ENCODE data around the gene OSBPL2.
A peak's percentile ranks its signal among the peaks of the same experiment; 100 is the strongest.

The OSBPL2 gene

DNA sequence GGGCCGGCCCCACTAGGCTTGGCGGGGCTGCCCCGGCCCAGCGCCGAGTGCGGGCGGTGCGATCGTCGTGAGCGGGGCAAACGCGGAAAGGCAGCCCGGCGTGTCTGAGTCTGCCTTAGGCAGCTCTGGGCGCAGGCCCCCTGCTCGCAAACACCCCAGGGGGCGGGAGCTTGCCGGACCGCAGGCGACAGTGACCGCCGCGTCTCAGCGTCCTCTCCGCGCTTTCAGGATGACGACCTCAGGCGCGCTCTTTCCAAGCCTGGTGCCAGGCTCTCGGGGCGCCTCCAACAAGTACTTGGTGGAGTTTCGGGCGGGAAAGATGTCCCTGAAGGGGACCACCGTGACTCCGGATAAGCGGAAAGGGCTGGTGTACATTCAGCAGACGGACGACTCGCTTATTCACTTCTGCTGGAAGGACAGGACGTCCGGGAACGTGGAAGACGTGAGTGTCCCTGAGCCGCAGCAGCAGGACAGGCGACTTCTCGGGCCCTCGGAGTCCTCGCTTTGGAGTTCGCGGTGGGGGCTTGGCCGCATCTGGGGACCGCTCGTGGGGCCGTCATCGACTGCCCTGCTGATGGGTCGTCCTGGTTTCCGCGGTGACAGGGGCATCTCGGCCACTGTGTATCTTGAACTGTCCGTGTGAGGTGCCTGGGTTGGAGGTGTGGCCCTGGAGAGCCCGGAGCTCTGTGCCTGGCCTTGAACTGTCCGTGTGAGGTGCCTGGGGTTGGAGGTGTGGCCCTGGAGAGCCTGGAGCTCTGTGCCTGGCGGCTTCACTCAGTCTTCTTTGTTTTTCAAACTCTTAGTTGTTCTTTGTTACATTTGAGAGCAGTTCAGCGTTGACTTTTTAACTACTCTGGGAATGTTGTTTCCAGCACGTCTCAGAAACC, 65.3 kb downstream of the OSBPL2 start:
- DNase-seq: peak; percentile 52

DNA sequence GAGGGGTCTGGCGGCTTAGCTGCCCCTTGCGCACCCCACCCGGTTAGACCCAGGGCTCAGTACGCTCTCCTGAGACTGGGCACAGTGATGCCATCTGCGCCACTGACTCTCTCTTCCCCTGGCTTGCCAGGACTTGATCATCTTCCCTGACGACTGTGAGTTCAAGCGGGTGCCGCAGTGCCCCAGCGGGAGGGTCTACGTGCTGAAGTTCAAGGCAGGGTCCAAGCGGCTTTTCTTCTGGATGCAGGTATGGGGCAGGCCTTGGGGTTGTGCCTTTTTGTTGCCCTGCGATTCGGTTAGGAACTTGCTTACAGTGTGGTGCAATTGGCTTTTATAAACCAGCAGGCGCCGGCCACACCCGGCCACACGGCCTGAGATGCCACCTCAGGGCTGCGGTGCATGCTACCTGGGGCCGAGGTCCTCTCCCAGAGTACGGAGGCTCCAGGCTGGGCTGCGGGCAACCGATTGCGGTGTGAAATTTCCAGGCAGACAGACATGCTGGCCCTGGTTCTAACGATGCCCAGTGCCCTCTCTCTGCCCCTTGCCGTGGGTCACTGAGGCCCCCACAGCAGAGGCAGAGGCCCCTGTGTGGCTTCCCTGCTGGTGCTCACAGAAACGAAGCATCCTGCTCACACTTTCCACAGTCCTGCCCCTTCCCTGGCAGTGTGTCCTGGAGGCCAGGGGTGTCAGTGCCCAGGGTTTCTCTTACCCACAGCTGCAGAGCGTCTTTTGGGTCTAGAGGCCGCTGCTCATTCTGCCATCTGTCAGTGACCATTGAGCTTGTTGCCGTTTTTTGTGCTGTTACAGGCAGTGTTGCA, 66.2 kb downstream of the OSBPL2 start:
- no peak for DNase-seq

DNA sequence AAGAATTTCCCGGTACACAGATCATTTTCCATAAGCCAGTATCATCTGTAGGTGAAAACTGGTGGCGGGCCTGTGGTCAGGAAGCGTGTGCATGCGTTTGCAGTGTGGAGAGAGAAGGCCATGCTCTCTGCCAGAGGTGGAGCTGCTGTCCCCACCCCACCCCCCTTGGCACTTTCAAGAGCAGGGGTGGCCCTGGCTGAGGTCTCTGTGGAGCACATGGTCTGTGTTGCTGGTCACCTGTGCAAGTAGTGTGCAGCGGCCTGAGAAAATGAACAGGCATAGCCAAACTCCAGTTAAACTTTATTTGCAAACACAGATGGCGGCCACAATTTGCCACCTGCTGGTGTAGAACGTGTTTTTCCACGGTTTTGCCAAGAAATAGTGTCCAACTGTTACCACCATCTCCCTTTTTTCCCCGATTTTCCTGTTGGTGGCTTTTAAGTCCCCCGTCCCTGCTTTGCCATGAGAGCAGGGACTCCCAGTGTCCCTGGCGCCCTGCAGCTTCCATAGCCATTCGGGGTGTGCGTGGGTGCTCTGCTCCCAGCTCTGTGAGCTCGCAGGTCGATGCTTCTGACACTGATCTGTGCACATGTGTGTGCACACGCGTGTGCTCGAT, 66.9 kb downstream of the OSBPL2 start:
- peak; percentile 31 for DNase-seq

DNA sequence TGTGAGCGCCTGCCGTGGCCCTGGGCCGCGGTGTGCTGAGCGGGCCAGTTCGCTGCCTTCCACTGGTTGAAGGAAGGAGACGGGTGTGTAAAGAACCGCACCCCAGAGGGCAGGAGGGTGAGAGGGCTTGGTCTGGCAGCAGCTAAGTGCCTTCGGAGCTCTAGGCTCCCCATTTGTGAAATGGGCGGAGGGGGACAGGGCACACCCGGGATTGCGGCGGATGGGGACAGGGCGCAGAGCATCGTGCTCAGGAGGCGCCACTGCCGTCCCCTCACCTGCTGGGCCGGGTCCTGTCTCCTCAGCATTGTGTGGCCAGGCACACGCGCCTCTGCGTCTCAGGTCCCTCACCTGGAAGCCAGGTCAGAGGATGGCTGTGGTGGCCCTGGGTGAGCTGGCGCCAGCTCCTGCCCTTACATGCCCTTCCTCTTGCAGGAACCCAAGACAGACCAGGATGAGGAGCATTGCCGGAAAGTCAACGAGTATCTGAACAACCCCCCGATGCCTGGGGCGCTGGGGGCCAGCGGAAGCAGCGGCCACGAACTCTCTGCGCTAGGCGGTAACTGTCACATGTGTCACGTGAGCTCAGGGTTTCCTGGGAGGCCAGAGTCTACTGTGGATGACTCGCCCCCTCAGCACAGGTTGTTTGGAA, 67.6 kb downstream of the OSBPL2 start:
- DNase-seq: no peak

DNA sequence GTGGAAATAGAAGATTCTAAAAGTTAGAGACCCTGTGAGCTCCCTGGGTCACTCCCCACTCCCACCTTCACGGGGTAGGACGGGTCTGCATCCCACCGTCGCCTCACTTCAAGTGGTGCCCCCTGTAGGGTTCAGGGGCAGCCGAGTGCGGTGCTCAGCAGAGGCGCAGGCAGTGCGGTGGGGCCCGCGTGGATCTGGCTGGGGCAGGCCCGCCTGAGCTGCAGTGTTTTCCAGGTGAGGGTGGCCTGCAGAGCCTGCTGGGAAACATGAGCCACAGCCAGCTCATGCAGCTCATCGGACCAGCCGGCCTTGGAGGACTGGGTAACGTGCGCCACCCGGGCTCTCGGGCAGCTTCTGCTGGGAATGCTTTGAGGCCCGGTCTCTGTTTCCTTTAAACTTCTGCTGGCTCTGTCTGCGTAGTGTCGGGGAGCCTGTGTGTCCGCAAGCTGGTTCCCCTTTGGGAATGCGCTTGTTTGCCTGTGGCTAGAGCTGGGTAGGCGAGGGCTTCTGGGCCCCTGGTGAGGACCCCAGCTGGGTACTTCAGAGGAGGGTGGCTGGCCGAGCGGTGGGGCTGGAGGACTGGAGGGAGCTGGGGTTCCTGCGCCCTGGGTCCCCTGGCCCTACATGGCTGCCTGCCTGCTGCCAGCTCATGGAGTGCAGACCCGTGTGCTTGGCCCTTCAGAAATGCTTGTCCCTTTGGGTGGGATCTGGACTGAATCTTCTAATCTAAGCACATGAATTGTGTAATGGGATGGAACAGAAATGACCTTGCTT, 68.3 kb downstream of the OSBPL2 start:
- no peak for DNase-seq

DNA sequence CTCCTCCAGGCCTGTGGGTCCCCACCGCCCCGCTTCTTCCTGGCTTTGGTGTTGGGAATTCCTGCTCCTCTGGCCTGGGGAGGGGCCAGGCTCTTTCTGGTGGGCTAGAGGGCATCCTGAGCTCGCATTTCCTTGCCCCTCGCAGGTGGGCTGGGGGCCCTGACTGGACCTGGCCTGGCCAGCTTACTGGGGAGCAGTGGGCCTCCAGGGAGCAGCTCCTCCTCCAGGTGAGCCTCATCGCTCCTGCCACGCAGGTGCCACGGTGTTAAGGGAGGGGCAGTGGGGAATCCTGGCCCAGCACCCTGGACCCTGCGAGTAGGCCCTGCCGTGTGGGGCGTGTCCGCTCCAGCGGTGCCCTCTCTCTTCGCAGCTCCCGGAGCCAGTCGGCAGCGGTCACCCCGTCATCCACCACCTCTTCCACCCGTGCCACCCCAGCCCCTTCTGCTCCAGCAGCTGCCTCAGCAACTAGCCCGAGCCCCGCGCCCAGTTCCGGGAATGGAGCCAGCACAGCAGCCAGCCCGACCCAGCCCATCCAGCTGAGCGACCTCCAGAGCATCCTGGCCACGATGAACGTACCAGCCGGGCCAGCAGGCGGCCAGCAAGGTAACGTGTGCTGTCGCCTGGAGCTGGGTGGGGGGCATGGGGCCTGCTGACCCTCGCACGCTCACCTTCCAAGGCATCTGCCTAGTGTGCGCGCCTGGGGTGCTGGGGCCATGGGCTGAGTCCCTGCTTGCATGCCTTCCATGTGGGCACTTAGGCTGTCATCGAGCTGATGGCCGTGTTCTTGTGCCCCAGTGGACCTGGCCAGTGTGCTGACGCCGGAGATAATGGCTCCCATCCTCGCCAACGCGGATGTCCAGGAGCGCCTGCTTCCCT, 69.1 kb downstream of the OSBPL2 start:
- peak; percentile 35 for DNase-seq

DNA sequence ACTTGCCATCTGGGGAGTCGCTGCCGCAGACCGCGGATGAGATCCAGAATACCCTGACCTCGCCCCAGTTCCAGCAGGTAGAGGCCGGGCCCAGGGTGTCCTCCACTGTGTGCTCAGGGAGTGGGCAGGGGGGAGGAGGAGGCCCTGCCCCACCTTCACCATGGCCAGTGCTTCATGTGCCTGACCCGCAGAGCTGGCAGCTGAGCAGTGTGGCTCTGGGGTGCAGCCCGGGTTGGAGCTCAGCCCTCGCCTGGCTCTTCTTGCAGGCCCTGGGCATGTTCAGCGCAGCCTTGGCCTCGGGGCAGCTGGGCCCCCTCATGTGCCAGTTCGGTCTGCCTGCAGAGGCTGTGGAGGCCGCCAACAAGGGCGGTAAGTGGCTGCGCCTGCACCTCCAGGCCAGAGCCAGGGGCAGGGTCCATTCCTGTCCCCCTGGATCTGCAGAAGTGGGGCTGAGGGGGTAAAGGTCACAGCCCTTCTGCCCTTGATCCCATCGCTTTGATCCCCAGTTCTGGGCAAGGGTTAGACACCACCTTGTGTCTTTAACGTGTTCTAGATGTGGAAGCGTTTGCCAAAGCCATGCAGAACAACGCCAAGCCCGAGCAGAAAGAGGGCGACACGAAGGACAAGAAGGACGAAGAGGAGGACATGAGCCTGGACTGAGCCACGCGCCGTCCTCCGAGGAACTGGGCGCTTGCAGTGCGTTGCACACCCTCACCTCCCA, 69.9 kb downstream of the OSBPL2 start:
- DNase-seq: no peak

DNA sequence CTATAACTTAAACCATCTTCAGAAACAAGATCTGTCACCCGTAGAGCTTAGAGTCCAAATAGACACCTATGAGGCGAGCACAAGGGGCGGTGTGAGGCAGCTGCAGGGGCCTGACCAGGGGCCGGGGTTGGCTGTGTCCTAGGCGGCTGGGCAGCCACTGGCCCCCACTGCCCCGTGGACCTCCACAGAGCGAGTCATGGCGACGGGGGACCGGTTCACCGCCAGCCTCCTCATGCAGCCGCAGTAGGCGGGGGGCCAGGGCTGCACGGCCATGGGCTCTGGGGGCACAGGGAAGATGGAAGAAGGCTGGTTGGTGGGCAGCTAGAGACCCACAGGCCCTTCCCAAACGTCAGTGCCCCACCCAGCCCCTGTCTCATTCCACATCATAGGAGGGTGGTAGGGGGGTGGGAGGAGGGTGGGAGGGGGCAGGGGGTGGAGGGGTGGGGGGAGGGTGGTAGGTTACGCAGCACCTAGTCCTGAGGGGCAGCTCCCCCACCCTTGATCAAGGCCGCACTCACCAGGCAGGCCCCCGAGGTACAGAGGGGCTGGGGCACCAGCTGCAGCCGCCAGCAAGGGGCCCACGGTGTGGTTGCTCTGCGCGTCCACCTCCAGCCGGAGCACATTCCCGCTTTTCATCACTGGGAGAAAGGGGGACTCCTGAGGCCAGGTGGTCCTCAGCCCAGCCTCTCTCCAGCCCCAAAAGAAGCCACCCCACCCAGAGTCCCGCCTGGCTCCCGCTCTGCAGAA, 71.0 kb downstream of the OSBPL2 start:
- DNase-seq: no peak

DNA sequence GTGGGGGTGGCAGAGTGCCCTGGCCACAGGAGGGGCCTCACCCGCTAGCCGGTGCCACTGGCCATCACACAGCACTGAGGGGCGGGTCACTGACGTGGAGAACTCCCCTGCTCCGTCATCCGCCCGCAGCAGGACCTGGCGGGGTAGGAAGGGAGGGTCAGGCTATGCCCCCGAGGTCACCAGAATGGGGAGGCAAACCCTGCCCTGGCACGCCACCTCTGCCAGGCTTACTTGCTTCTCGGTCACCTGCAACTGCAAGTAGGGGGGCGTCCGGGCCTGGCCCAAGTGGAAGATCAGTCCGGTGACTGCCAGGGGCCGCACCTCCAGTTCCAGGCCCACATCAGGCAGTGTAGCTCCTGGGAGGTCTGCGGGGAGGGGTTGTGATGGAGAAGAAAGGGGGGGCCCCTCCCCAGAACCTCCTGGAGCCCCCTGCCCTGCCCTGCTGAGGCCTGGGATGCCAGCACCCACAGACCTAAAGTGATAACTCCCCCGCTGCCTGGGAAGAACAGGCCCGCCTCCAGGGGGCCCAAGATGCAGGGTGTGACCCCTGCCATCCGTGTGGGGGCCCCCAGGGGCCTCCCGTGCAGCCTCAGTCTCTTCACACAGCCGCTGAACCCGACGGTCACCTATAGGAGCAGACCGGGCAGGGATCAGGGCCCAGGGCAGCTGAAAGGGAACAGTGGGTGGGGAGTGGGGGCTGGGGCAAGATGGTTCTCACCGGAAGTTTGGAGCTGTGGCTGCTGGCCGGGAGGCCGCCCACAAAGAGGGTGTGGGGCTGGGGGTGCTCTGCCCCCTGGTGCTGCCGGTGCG, 71.8 kb downstream of the OSBPL2 start:
- DNase-seq: no peak

DNA sequence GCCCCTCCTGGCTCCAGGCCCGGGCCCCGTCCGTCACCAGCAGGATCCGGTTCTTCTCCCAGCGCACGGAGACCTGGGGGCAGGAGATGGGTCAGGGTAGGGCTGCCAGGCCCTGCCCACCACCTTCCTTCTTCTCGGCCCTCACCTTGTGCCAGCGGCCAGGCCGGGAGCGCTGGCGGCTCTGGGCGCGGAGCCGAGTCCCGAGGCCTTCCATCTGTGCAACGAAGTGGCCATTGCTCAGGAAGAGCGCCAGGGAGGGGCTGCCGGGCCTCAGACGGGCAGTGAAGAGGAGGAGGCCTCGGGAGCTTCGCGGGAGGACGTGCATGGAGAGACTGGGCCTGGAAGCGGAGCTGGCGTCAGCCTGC, 72.4 kb downstream of the OSBPL2 start:
- DNase-seq: no peak

DNA sequence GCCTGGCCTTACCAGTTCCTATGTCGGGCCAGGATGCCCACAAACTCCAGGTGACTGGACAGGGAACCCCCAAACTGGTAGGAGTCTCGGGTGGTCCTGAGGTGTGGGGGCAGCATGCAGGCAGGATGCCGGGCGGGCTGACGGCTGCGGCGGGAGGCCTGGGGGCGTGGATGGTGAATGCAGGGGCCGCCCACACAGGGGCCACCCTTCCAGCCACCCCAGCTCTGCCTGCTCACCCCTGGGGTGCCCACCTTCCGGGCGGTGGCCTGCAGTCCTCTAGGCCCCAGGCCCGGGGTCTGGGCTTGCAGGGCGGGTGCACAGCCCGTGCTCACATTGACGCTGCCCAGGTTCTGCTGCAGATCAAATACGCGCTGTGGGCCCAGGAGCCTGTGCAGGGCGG, 72.8 kb downstream of the OSBPL2 start:
- no peak for DNase-seq

DNA sequence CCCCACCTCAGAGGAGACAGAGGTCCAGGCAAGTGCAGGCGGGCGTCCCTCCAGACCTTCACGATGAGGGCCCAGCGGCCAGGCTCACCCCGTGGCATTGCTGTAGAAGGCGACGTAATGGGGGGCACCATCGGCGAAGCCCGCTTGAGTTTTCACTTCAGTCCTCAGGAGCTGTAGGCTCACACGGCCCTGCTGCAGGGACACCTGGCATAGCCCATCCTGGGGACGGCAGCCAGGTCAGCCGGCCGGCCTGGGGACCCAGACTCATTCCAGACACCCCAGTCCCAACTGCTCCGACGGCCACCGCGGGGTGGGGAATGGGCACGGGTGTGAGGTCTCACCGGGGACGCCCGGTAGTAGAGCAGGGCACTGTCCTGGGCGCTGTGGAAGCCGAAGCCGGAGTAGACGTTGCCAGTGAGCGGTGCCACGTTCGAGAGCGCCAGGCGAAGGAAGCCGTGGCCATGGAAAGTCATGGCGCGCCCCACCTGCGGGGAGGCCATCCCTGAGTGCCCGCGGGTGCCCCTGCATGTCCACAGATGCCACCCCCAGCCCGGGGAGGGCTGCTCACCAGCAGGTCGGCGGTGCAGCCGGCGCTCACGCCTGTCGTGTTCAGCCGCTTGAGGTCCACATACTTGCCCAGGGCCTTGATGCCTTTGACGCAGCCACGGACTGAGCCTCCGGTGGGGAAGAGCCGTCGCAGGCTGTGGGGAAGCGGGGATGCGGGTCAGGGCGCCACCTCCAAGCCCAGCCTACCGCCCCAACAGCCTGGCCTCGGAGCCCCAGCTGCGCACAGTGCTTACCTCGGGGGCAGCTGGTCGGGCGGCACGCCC, 73.7 kb downstream of the OSBPL2 start:
- DNase-seq: no peak

DNA sequence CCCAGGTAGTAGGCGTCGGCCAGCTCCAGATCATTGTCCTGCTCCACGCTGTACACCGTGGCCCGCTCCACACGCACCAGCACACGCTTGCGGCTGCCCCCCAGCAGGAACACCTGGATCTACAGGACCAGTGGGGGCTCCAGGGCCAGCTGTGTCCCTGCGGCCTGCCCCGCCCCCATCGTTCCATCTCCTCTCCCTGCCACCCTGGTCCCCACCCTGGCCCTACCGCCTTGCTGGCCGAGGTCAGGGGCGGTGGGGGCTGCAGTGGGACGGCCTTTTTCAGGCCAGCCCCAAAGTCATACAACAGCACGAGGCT, 74.3 kb downstream of the OSBPL2 start:
- no peak for DNase-seq

DNA sequence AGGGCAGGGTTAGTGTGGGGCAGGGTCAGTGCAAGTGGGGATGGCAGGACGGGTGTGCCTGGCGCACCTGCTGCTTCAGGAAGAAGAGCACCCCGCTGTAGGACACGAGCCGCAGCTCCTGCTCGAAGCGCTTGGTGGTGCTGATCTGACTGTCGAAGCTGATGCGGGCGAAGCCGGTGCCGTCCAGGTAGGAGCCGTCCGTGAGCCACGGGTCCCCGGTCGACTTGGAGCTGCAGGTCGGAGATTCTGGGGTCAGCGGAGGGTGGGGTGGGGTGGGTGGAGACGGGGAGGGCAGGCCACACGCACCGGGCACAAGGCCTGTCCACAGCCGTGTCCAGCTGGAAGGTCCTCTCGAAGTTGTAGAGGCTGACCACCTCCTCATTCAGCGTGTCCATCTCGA, 74.7 kb downstream of the OSBPL2 start:
- DNase-seq: no peak

DNA sequence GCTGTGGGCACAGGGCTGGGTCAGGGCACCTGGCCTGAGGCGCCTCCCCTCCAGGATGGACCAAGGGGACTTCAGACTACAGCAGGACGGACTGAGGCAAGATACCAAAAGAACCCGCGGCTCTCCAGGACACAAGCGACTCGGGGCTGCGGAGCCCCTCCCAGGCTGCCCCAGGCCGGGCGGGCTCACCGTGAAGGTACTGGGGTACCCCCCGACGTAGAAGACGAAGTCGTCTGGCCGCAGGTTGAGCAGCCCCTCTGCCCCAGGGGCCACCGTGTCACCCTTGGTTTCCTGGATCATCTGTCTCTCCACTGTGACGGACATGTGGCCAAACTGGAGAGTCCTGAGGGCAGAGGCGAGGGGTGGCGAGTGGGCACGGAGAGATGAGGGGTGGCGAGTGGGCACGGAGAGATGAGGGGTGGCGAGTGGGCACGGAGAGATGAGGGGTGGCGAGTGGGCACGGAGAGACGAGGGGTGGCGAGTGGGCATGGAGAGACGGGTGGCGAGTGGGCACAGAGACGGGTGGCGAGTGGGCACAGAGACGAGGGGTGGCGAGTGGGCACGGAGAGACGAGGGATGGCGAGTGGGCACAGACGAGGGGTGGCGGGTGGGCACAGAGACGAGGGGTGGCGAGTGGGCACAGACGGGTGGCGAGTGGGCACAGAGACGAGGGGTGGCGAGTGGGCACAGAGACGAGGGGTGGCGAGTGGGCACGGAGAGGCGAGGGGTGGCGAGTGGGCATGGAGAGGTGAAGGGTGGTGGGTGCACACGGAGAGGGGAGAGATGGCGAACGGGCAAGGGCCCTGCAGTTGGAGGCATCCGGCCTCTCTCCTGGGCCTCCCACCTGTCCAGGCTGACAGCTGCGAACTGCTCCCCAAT, 75.4 kb downstream of the OSBPL2 start:
- no peak for DNase-seq

DNA sequence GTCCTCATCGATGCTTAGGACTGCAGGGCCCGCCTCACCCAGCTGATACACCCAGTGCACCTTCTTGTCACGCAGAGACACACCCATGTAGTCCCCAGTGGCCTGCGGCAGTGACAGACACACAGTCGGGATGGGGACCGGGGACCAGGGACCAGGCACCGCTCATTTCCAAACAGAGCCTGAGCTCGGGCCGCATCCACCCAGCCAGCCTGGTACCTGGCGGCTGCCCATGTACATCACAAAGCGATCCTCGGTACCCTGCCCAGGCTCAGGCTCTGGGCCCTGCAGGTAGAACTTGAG, 76.0 kb downstream of the OSBPL2 start:
- no peak for DNase-seq

DNA sequence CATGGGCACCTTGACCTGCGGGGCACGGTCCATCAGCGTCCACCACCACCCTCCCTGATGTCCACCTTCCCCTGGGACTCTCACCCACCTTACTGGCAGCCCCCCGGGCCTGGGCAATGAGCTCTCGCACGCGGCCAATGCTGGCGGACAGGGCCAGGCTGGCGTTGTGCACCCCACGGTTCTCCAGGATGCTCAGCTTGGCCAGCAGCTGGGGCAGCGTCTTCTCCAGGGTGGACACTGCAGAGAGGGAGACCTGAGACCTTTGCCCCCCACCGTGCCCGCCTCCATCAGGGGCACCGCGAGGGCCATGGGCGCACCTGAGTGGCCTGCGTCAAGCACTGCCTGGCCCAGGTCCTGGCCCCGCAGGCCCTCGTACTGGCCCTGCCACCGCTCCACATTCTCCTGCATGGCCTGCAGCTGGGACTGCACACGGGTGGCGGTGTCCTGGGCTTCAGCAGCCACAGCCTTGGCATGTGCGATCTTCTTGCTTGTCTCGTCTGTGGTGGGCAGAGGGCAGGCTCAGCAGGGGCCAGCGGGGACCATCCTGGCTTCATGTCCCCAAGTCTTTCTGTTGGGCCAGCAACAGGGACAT, 76.5 kb downstream of the OSBPL2 start:
- DNase-seq: no peak
